ENCODE results near the gene STK32B. TPM values are rescaled to one million over a fixed set of nuclear protein-coding genes. Genes with fewer than 3 reads are reported as not detected.

STK32B gene
- total and polyA plus RNA-seq, 3 donors from 2014 or later, result 17.5 to 29.7 (median 22.6) TPM

- no peak overlapping the region for H3K4me3 ChIP-seq
- no peaks in the 10 kb centered on the region for H3K27me3 ChIP-seq
- H3K36me3 ChIP-seq (ENCODE audit: low read depth, missing control alignments), result no peaks in the 10 kb centered on the region
- no peak overlapping the region for H3K27ac ChIP-seq
- TF ChIP-seq CTCF (IDR thresholded peaks at IDR 0.05) (no peak), POLR2A (IDR thresholded peaks at IDR 0.05) (no peak)
- no peaks in the 10 kb centered on the region for H3K9me3 ChIP-seq
- no peaks in the 10 kb centered on the region for H3K4me1 ChIP-seq
- no peak for DNase-seq
- WGBS, 2 donors, result 90 to 92% methylated on average over 10 of the region's 10 CpGs
- intact Hi-C loops (cut with DNase I; ENCODE audit: low total_unique reads), result no loop called here
Observed at GRCh38 chr4:5444918-5445517, 393.7 kb downstream of the STK32B start.

DNA sequence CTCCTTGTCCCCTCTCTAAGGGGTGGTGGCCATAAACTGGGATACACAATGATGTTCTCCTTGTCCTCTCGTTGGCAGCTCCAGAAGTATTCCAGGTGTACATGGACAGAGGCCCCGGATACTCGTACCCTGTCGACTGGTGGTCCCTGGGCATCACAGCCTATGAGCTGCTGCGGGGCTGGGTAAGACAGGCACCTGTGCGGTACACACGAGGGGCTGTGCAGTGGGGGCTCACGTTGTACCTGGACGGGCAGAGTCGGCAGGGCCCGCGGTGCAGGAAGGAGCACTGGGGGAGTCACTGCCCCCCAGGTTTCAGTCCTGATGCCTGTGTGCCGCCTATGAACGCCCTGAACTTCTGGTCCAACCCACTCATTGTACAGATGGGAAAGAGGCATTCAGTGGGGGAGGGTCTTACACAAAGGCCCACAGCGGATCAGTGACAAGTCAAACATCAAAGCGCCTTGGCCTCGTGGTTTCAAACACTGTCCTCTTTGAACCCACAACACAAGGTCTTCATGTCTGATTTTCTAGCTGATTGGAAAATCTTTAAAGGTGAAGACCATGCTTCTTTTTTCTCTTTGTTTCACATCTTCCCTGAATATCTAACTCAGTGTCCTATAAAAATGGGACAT lies 395.4 kb downstream of the STK32B start:
- no peak overlapping the region for H3K4me3 ChIP-seq
- DNase-seq, result no peak
- H3K27ac ChIP-seq, result no peak overlapping the region
- no peaks in the 10 kb centered on the region for H3K27me3 ChIP-seq
- intact Hi-C loops (cut with DNase I; ENCODE audit: low total_unique reads), result no loop called here
- TF ChIP-seq CTCF (IDR thresholded peaks at IDR 0.05) (no peak), POLR2A (IDR thresholded peaks at IDR 0.05) (no peak)
- 88 to 89% methylated on average over 15 to 17 of the region's 17 CpGs for WGBS, 2 donors
- H3K4me1 ChIP-seq, result no peaks in the 10 kb centered on the region
- no peaks in the 10 kb centered on the region for H3K9me3 ChIP-seq
- H3K36me3 ChIP-seq (ENCODE audit: low read depth, missing control alignments), result no peaks in the 10 kb centered on the region

DNA sequence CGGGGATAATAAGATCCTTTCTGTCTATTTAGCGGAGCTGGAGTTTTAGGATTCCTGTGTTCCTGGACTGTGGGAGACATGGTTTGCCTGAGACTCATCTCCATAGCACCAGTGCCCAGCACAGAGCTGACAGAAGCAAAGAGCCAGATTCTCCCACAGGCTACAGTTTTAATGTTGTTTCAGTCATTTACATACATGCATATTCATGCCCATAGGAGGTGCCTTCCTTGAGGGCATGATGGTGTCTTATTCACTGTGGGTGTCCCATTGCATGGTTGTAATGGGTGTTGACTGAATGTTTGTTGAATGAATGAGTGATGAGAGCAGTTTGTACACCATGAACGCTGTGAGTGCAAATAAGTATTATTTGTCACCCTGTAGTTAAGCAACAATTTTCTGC lies 396.5 kb downstream of the STK32B start:
- Histone ChIP-seq H3K4me3 (no peak overlapping the region), H3K4me1 (no peaks in the 10 kb centered on the region), H3K36me3 (ENCODE audit: low read depth, missing control alignments) (no peaks in the 10 kb centered on the region), H3K27me3 (no peaks in the 10 kb centered on the region), H3K27ac (no peak overlapping the region), H3K9me3 (no peaks in the 10 kb centered on the region)
- TF ChIP-seq POLR2A (IDR thresholded peaks at IDR 0.05), result no peak
- no peak for TF ChIP-seq CTCF (IDR thresholded peaks at IDR 0.05)
- intact Hi-C loops (cut with DNase I; ENCODE audit: low total_unique reads), result no loop called here
- 82 to 89% methylated on average over 3 of the region's 3 CpGs for WGBS, 2 donors
- DNase-seq, result no peak

DNA sequence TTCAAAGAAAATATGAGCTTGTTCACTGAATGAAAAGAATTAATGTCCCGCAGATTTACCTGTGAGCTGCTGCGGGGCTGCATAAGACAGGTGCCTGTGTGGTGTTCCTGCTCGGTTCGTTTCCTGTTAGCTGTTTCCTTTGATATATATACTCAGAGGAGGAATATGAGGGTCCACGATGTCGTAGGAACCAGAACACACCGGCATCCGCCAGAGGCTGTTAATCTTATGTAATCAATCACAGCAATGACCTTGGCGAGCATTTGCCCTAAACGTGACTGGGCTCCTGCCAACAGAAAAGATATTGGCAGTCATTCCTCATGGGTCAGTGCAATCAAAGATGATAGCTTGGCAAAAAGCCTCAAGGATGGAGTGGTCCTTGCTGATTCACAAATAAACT lies 396.9 kb downstream of the STK32B start:
- no peak overlapping the region for H3K27ac ChIP-seq
- WGBS, 2 donors, result 42 to 52% methylated on average over 10 of the region's 10 CpGs
- H3K36me3 ChIP-seq (ENCODE audit: low read depth, missing control alignments), result no peaks in the 10 kb centered on the region
- H3K9me3 ChIP-seq, result no peaks in the 10 kb centered on the region
- no peaks in the 10 kb centered on the region for H3K4me1 ChIP-seq
- TF ChIP-seq CTCF (IDR thresholded peaks at IDR 0.05) (no peak), POLR2A (IDR thresholded peaks at IDR 0.05) (no peak)
- H3K4me3 ChIP-seq, result no peak overlapping the region
- intact Hi-C loops (cut with DNase I; ENCODE audit: low total_unique reads), result no loop called here
- no peaks in the 10 kb centered on the region for H3K27me3 ChIP-seq
- DNase-seq, result no peak

GRCh38 chr4:5451243-5451642 lies 400.0 kb downstream of the STK32B start:
- WGBS, 2 donors, result 85 to 91% methylated on average over 4 of the region's 4 CpGs
- DNase-seq, result no peak
- TF ChIP-seq POLR2A (IDR thresholded peaks at IDR 0.05) (no peak), CTCF (IDR thresholded peaks at IDR 0.05) (no peak)
- Histone ChIP-seq H3K27ac (no peak overlapping the region), H3K4me1 (no peaks in the 10 kb centered on the region), H3K4me3 (no peak overlapping the region), H3K27me3 (no peaks in the 10 kb centered on the region), H3K9me3 (no peaks in the 10 kb centered on the region), H3K36me3 (ENCODE audit: low read depth, missing control alignments) (no peaks in the 10 kb centered on the region)
- intact Hi-C loops (cut with DNase I; ENCODE audit: low total_unique reads), result no loop called here
